SK-N-MC (cell line): ENCODE data around the gene FGF23.

Source experiments
- EZH2 ChIP-seq: fragments of 200-600 bp; sonication (generic); IDR thresholded peaks from one replicate; pipeline ENCODE4 v1.6.1; 2017; ENCODE audit warnings: antibody characterized with exemption
- POLR2AphosphoS5 ChIP-seq: IDR thresholded peaks from 2 replicates; pipeline ENCODE4 v1.6.1; 2012; ENCODE audit warnings: mild to moderate bottlenecking, low read depth, low read length, borderline replicate concordance

GRCh38 chr12:4395818-4396217 lies 16.3 kb upstream of the FGF23 start:
- no peak for TF ChIP-seq POLR2AphosphoS5
- TF ChIP-seq EZH2: no peak
